Lower leg skin (tissue), 4 donors: ENCODE results near the gene ABCG4. TPM values are rescaled to one million over a fixed set of nuclear protein-coding genes. Genes with fewer than 3 reads are reported as not detected.
"Not testable (repeated sequence)": the region's sequence is repeated elsewhere in the genome, so short reads cannot be mapped to it uniquely, and the experiment has no call there.

Experiments used
- DNase-seq, 2 donors: peaks; one replicate each; pipeline ENCODE4 v3.0.0-alpha.2; 2019; ENCODE audit warnings: low spot score in 2 of 2
- H3K4me3 ChIP-seq: fragments of 200-600 bp; sonication (generic); 2 replicates; pipeline ENCODE4 v1.5.1; 2017; ENCODE audit warnings: mild to moderate bottlenecking, low read depth; ENCODE audit not compliant: poor library complexity, severe bottlenecking
- CTCF ChIP-seq, 3 donors: fragments of 450-650 bp; IDR thresholded peaks; one replicate each; pipeline ENCODE4 v1.5.1; 2016; ENCODE audit warnings: antibody characterized with exemption in 3 of 3, mild to moderate bottlenecking in 3 of 3, moderate library complexity in 2 of 3
- POLR2A ChIP-seq, 2 donors: fragments of 450-650 bp; IDR thresholded peaks; one replicate each; pipeline ENCODE4 v1.6.1; 2016 to 2017; ENCODE audit warnings: antibody characterized with exemption in 2 of 2, mild to moderate bottlenecking in 1 of 2, moderate library complexity in 1 of 2
- WGBS, 2 donors: methylation state at CpG; one replicate each; pipeline ENCODE4 v1.1.5; 2018; 5-methylcytosine and 5-hydroxymethylcytosine counted together
- intact Hi-C: fragments of 100-400 bp; cut with DNase I; formaldehyde crosslinking; loops from one replicate; pipeline ENCODE4 v1.15.0; 2023; ENCODE audit warnings: low total_unique reads
- total RNA-seq, 4 donors: library from RNA; depleted of rRNA; stranded (reverse); fragments of >200 nt; gene quantifications; one replicate each; pipeline ENCODE4 v1.1.0, GENCODE V29; 2016

Gene ABCG4
- 1 to 10 TPM in 1 of 4 donors, under 1 TPM in 3; 0.52 to 1.1 (median 0.67) TPM for total RNA-seq

- WGBS, 2 donors: 1% methylated on average over 37 to 43 of the region's 73 CpGs
- intact Hi-C loops: no loop called here
- TF ChIP-seq CTCF (IDR thresholded peaks at IDR 0.05): no peak
- no peak for DNase-seq
- peak within 1 kb of the TSS; percentile 40 for H3K4me3 ChIP-seq
Measured at GRCh38 chr11:119149018-119149785, at the start of gene ABCG4. TSS of gene ABCG4 (plus strand) at chr11:119149052. CDS start at chr11:119149966, 914 bp downstream.

- DNase-seq: no peak
- intact Hi-C loops: no loop called here
- WGBS, 2 donors: 83 to 84% methylated on average over 6 of the region's 6 CpGs
- no peak for TF ChIP-seq CTCF (IDR thresholded peaks at IDR 0.05)
- no peak for TF ChIP-seq POLR2A (IDR thresholded peaks at IDR 0.05)
- H3K4me3 ChIP-seq: no peak overlapping the region
Measured at GRCh38 chr11:119099711-119100110, 49.1 kb upstream of the ABCG4 start.

GRCh38 chr11:119100246-119100970 is 48.4 kb upstream of the ABCG4 start:
- WGBS, 2 donors: 35 to 44% methylated on average over 8 to 11 of the region's 11 CpGs
- no peak for DNase-seq
- TF ChIP-seq CTCF (IDR thresholded peaks at IDR 0.05) (no peak), POLR2A (IDR thresholded peaks at IDR 0.05) (no peak)
- intact Hi-C loops: no loop called here
- no peak overlapping the region for H3K4me3 ChIP-seq

- H3K4me3 ChIP-seq: peak overlapping the region; percentile 56
- 1 to 2% methylated on average over 22 to 26 of the region's 29 CpGs for WGBS, 2 donors
- TF ChIP-seq POLR2A (IDR thresholded peaks at IDR 0.05): no peak
- no peak for TF ChIP-seq CTCF (IDR thresholded peaks at IDR 0.05)
- intact Hi-C loops: no loop called here
- DNase-seq: no peak
Measured at GRCh38 chr11:119100994-119101758, 47.7 kb upstream of the ABCG4 start.

- no peak for TF ChIP-seq CTCF (IDR thresholded peaks at IDR 0.05)
- no peak for TF ChIP-seq POLR2A (IDR thresholded peaks at IDR 0.05)
- peak; percentile 95 to 97 for DNase-seq
- intact Hi-C loops: no loop called here
- WGBS, 2 donors: 0 to 1% methylated on average over 32 of the region's 32 CpGs
- peak within 1 kb of the TSS; percentile 56 for H3K4me3 ChIP-seq
Measured at GRCh38 chr11:119101759-119102423, 47.0 kb upstream of the ABCG4 start, which contains the start of gene DPAGT1. TSS of gene DPAGT1 (minus strand) at chr11:119101853. CDS start at chr11:119101655, 198 bp downstream.

- DNase-seq, intact Hi-C loops, H3K4me3 ChIP-seq: not testable (repeated sequence)
- 78 to 80% methylated on average over 18 of the region's 18 CpGs for WGBS, 2 donors
Measured at GRCh38 chr11:119103161-119103664, 45.6 kb upstream of the ABCG4 start.
